ENCODE results near the gene PDZK1IP1.

PDZK1IP1 gene

GRCh38 chr1:47224676-47225399, 35.0 kb upstream of the PDZK1IP1 start:
- no peaks in the 10 kb centered on the region for H3F3A ChIP-seq (ENCODE audit: insufficient read depth)
- no peaks in the 10 kb centered on the region for H3K79me2 ChIP-seq (ENCODE audit: insufficient read depth, low read length)
- H3K4me2 ChIP-seq (ENCODE audit: low read depth, low read length, poor library complexity, severe bottlenecking) = no peak overlapping the region
- H2AFZ ChIP-seq (ENCODE audit: low read depth, low read length, severe bottlenecking) = no peak overlapping the region
- TF ChIP-seq, protein P1, sequence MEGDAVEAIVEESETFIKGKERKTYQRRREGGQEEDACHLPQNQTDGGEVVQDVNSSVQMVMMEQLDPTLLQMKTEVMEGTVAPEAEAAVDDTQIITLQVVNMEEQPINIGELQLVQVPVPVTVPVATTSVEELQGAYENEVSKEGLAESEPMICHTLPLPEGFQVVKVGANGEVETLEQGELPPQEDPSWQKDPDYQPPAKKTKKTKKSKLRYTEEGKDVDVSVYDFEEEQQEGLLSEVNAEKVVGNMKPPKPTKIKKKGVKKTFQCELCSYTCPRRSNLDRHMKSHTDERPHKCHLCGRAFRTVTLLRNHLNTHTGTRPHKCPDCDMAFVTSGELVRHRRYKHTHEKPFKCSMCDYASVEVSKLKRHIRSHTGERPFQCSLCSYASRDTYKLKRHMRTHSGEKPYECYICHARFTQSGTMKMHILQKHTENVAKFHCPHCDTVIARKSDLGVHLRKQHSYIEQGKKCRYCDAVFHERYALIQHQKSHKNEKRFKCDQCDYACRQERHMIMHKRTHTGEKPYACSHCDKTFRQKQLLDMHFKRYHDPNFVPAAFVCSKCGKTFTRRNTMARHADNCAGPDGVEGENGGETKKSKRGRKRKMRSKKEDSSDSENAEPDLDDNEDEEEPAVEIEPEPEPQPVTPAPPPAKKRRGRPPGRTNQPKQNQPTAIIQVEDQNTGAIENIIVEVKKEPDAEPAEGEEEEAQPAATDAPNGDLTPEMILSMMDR (IDR thresholded peaks at IDR 0.05; ENCODE audit: insufficient read depth, low read length, poor library complexity, severe bottlenecking) = no peak
- TF ChIP-seq EZH2phosphoT487 (conservative IDR thresholded peaks at IDR 0.05; ENCODE audit: low read length) = no peak
- H3K36me3 ChIP-seq (ENCODE audit: low read length) = no peaks in the 10 kb centered on the region
- no peaks in the 10 kb centered on the region for H3K9me3 ChIP-seq (ENCODE audit: insufficient read depth, low read length)
- H3K27me3 ChIP-seq (ENCODE audit: low read length) = no peaks in the 10 kb centered on the region
- no peak overlapping the region for H3K4me3 ChIP-seq (ENCODE audit: insufficient read depth, low read length, poor library complexity, severe bottlenecking)
- H3K9me2 ChIP-seq (replicated peaks; ENCODE audit: insufficient read depth, low read length) = no peaks in the 10 kb centered on the region
- H3K27ac ChIP-seq (ENCODE audit: low read depth, low read length) = no peak overlapping the region
- no peak overlapping the region for H3K9ac ChIP-seq (ENCODE audit: low read length)
- no peaks in the 10 kb centered on the region for H4K20me1 ChIP-seq (ENCODE audit: low read depth, low read length)

GRCh38 chr1:47223921-47224675, 34.3 kb upstream of the PDZK1IP1 start:
- H2AFZ ChIP-seq (ENCODE audit: low read depth, low read length, severe bottlenecking) = no peak overlapping the region
- H4K20me1 ChIP-seq (ENCODE audit: low read depth, low read length) = no peaks in the 10 kb centered on the region
- H3K9me3 ChIP-seq (ENCODE audit: insufficient read depth, low read length) = no peaks in the 10 kb centered on the region
- no peaks in the 10 kb centered on the region for H3K27me3 ChIP-seq (ENCODE audit: low read length)
- H3K4me2 ChIP-seq (ENCODE audit: low read depth, low read length, poor library complexity, severe bottlenecking) = no peak overlapping the region
- H3K79me2 ChIP-seq (ENCODE audit: insufficient read depth, low read length) = no peaks in the 10 kb centered on the region
- no peaks in the 10 kb centered on the region for H3F3A ChIP-seq (ENCODE audit: insufficient read depth)
- no peak overlapping the region for H3K27ac ChIP-seq (ENCODE audit: low read depth, low read length)
- no peak overlapping the region for H3K9ac ChIP-seq (ENCODE audit: low read length)
- no peak for TF ChIP-seq EZH2phosphoT487 (conservative IDR thresholded peaks at IDR 0.05; ENCODE audit: low read length)
- TF ChIP-seq, protein P1 (IDR thresholded peaks at IDR 0.05; ENCODE audit: insufficient read depth, low read length, poor library complexity, severe bottlenecking) = no peak
- H3K36me3 ChIP-seq (ENCODE audit: low read length) = no peaks in the 10 kb centered on the region
- H3K9me2 ChIP-seq (replicated peaks; ENCODE audit: insufficient read depth, low read length) = no peaks in the 10 kb centered on the region
- no peak overlapping the region for H3K4me3 ChIP-seq (ENCODE audit: insufficient read depth, low read length, poor library complexity, severe bottlenecking)

GRCh38 chr1:47223174-47223920, 33.5 kb upstream of the PDZK1IP1 start:
- no peaks in the 10 kb centered on the region for H3K27me3 ChIP-seq (ENCODE audit: low read length)
- H3K9ac ChIP-seq (ENCODE audit: low read length) = no peak overlapping the region
- H3K79me2 ChIP-seq (ENCODE audit: insufficient read depth, low read length) = no peaks in the 10 kb centered on the region
- H3K27ac ChIP-seq (ENCODE audit: low read depth, low read length) = no peak overlapping the region
- no peaks in the 10 kb centered on the region for H3F3A ChIP-seq (ENCODE audit: insufficient read depth)
- no peak overlapping the region for H3K4me2 ChIP-seq (ENCODE audit: low read depth, low read length, poor library complexity, severe bottlenecking)
- H3K9me2 ChIP-seq (replicated peaks; ENCODE audit: insufficient read depth, low read length) = no peaks in the 10 kb centered on the region
- H3K4me3 ChIP-seq (ENCODE audit: insufficient read depth, low read length, poor library complexity, severe bottlenecking) = no peak overlapping the region
- no peak for TF ChIP-seq EZH2phosphoT487 (conservative IDR thresholded peaks at IDR 0.05; ENCODE audit: low read length)
- TF ChIP-seq, protein P1 (IDR thresholded peaks at IDR 0.05; ENCODE audit: insufficient read depth, low read length, poor library complexity, severe bottlenecking) = no peak
- no peaks in the 10 kb centered on the region for H3K9me3 ChIP-seq (ENCODE audit: insufficient read depth, low read length)
- no peak overlapping the region for H2AFZ ChIP-seq (ENCODE audit: low read depth, low read length, severe bottlenecking)
- H3K36me3 ChIP-seq (ENCODE audit: low read length) = no peaks in the 10 kb centered on the region
- H4K20me1 ChIP-seq (ENCODE audit: low read depth, low read length) = no peaks in the 10 kb centered on the region

Measured in SU-DHL-6 (cell line).